GM23248 (cell line): ENCODE measurements around the gene NFATC2.

ENCODE experiments used
- EZH2 ChIP-seq: fragments of 200-600 bp; sonication (generic); IDR thresholded peaks from 2 replicates; pipeline ENCODE4 v1.6.1; 2018; ENCODE audit warnings: antibody characterized with exemption, mild to moderate bottlenecking; ENCODE audit not compliant: insufficient read depth, poor library complexity, severe bottlenecking
- EZH2phosphoT487 ChIP-seq: fragments of 200-600 bp; sonication (generic); IDR thresholded peaks from 2 replicates; pipeline ENCODE4 v1.6.1; 2018; ENCODE audit warnings: antibody characterized with exemption, moderate library complexity, mild to moderate bottlenecking, low read depth; ENCODE audit not compliant: insufficient read depth

GRCh38 chr20:51392614-51393186 is 149.8 kb downstream of the NFATC2 start:
- TF ChIP-seq EZH2 (no peak), EZH2phosphoT487 (no peak)
